D341Med (cell line): Measurements from ENCODE around the gene NEDD4.
"Not testable (repeated sequence)": the region's sequence is repeated elsewhere in the genome, so short reads cannot be mapped to it uniquely, and the experiment has no call there.

Experiments used
- DNase-seq: peaks from one replicate; pipeline ENCODE4 v3.0.0; 2012; ENCODE audit warnings: low spot score

Gene NEDD4

GRCh38 chr15:56004281-56004680 is 10.9 kb upstream of the NEDD4 start:
- DNase-seq: not testable (repeated sequence)

- not testable (repeated sequence) for DNase-seq
Measured at GRCh38 chr15:56003777-56004176, 10.4 kb upstream of the NEDD4 start.

GRCh38 chr15:56003277-56003676 is 9.9 kb upstream of the NEDD4 start:
- DNase-seq: not testable (repeated sequence)

- no peak for DNase-seq
Measured at GRCh38 chr15:56001471-56002078, 8.2 kb upstream of the NEDD4 start.

GRCh38 chr15:55999658-56000057 is 6.2 kb upstream of the NEDD4 start:
- DNase-seq: no peak

GRCh38 chr15:55998478-55998877 is 5.1 kb upstream of the NEDD4 start:
- DNase-seq: no peak

- DNase-seq: no peak
Measured at GRCh38 chr15:55993804-55994560, 570 bp upstream of the NEDD4 start.

- DNase-seq: no peak
Measured at GRCh38 chr15:55992769-55993110, 672 bp downstream of the NEDD4 start.

GRCh38 chr15:55991802-55992768 is 1.3 kb downstream of the NEDD4 start:
- no peak for DNase-seq

GRCh38 chr15:55990998-55991397 is 2.4 kb downstream of the NEDD4 start:
- no peak for DNase-seq

- DNase-seq: no peak
Measured at GRCh38 chr15:55990516-55990915, 2.9 kb downstream of the NEDD4 start.

GRCh38 chr15:55989383-55989782 is 4.0 kb downstream of the NEDD4 start:
- DNase-seq: no peak

GRCh38 chr15:55981582-55982249 is 11.7 kb downstream of the NEDD4 start:
- no peak for DNase-seq

- no peak for DNase-seq
Measured at GRCh38 chr15:55980511-55980910, 12.9 kb downstream of the NEDD4 start.

- DNase-seq: no peak
Measured at GRCh38 chr15:55977231-55977630, 16.2 kb downstream of the NEDD4 start.

GRCh38 chr15:55970286-55970685 is 23.1 kb downstream of the NEDD4 start:
- DNase-seq: no peak

GRCh38 chr15:55969582-55969981 is 23.8 kb downstream of the NEDD4 start:
- no peak for DNase-seq

- no peak for DNase-seq
Measured at GRCh38 chr15:55968923-55969322, 24.5 kb downstream of the NEDD4 start.

- no peak for DNase-seq
Measured at GRCh38 chr15:55965091-55965490, 28.3 kb downstream of the NEDD4 start.

GRCh38 chr15:55960946-55961345 is 32.5 kb downstream of the NEDD4 start:
- DNase-seq: no peak

- no peak for DNase-seq
Measured at GRCh38 chr15:55959744-55960447, 33.5 kb downstream of the NEDD4 start.

GRCh38 chr15:55958349-55958748 is 35.1 kb downstream of the NEDD4 start:
- no peak for DNase-seq
